ENCODE data around the gene IMPDH2. TPM values are rescaled to one million over a fixed set of nuclear protein-coding genes. Genes with fewer than 3 reads are reported as not detected.

The IMPDH2 gene
- total RNA-seq, 1 experiment from 2014 or later = 599 TPM

DNA sequence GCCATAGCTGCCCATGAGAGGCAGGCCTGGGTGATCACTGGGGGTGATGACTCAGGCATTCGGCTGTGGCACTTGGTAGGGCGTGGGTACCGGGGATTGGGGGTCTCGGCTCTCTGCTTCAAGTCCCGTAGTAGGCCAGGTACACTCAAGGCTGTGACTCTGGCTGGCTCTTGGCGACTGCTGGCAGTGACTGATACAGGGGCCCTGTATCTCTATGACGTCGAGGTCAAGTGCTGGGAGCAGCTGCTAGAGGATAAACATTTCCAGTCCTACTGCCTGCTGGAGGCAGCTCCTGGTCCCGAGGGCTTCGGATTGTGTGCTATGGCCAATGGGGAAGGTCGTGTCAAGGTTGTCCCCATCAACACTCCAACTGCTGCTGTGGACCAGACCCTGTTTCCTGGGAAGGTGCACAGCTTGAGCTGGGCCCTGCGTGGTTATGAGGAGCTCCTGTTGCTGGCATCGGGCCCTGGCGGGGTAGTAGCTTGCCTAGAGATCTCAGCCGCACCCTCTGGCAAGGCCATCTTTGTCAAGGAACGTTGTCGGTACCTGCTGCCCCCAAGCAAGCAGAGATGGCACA lies 16.7 kb downstream of the IMPDH2 start:
- peaks cover 63% of the 10 kb centered on the region for H3K79me2 ChIP-seq (ENCODE audit: insufficient read depth, low read length)
- H3K36me3 ChIP-seq (ENCODE audit: control insufficient read depth in 1 of 2, insufficient read depth in 2 of 2, low read length in 2 of 2) = peaks cover 19 to 39% of the 10 kb centered on the region in 2 experiments; a peak in 3 of 4 replicates
- H3K27me3 ChIP-seq (ENCODE audit: insufficient read depth, low read length) = no peaks in the 10 kb centered on the region
- H4K20me1 ChIP-seq (ENCODE audit: insufficient read depth) = no peaks in the 10 kb centered on the region
- no TSS peak for BruUV-seq (replicated peaks)
- H3K9ac ChIP-seq (ENCODE audit: low read length) = no peak overlapping the region
- H3K4me2 ChIP-seq (ENCODE audit: low read length) = no peak overlapping the region
- RAD21 ChIA-PET (ENCODE audit: low non-redundant PET in 1 of 2, low total read pairs in 2 of 2, uncharacterized antibody in 2 of 2, unreplicated experiment in 2 of 2) = interaction anchor here in 1 of 2 experiments (0.5 kb wide), 1 partner anchor 612 kb away, joined by 3 read pairs; no protein-coding TSS in a partner anchor
- no peak overlapping the region for H3K27ac ChIP-seq (ENCODE audit: low read depth, low read length)
- intact Hi-C loops (cut with micrococcal nuclease) = no loop called here
- TF ChIP-seq EZH2 (IDR thresholded peaks at IDR 0.05) (no peak), CBX3 (IDR thresholded peaks at IDR 0.05; ENCODE audit: low read depth) (no peak), ZFX (IDR thresholded peaks at IDR 0.05) (no peak), POLR2AphosphoS5 (IDR thresholded peaks at IDR 0.05; ENCODE audit: low read depth, low read length) (no peak), EZH2phosphoT487 (IDR thresholded peaks at IDR 0.05; ENCODE audit: borderline replicate concordance) (no peak), SIN3A (IDR thresholded peaks at IDR 0.05; ENCODE audit: low read depth) (no peak), RAD21 (IDR thresholded peaks at IDR 0.05; ENCODE audit: low read depth) (no peak), JUND (IDR thresholded peaks at IDR 0.05) (no peak), TCF7L2 (IDR thresholded peaks at IDR 0.05; ENCODE audit: borderline replicate concordance, extremely low read depth, insufficient read depth, insufficient read length) (no peak), CEBPB (IDR thresholded peaks at IDR 0.05; ENCODE audit: low read depth) (no peak), SRF (IDR thresholded peaks at IDR 0.05; ENCODE audit: low read depth) (no peak)
- TF ChIP-seq, protein P1, sequence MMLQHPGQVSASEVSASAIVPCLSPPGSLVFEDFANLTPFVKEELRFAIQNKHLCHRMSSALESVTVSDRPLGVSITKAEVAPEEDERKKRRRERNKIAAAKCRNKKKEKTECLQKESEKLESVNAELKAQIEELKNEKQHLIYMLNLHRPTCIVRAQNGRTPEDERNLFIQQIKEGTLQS (IDR thresholded peaks at IDR 0.05) = no peak
- TF ChIP-seq, protein P2, sequence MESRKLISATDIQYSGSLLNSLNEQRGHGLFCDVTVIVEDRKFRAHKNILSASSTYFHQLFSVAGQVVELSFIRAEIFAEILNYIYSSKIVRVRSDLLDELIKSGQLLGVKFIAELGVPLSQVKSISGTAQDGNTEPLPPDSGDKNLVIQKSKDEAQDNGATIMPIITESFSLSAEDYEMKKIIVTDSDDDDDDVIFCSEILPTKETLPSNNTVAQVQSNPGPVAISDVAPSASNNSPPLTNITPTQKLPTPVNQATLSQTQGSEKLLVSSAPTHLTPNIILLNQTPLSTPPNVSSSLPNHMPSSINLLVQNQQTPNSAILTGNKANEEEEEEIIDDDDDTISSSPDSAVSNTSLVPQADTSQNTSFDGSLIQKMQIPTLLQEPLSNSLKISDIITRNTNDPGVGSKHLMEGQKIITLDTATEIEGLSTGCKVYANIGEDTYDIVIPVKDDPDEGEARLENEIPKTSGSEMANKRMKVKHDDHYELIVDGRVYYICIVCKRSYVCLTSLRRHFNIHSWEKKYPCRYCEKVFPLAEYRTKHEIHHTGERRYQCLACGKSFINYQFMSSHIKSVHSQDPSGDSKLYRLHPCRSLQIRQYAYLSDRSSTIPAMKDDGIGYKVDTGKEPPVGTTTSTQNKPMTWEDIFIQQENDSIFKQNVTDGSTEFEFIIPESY (IDR thresholded peaks at IDR 0.05; ENCODE audit: extremely low read depth, insufficient replicate concordance, low read length) = no peak
- TF ChIP-seq, protein P3, sequence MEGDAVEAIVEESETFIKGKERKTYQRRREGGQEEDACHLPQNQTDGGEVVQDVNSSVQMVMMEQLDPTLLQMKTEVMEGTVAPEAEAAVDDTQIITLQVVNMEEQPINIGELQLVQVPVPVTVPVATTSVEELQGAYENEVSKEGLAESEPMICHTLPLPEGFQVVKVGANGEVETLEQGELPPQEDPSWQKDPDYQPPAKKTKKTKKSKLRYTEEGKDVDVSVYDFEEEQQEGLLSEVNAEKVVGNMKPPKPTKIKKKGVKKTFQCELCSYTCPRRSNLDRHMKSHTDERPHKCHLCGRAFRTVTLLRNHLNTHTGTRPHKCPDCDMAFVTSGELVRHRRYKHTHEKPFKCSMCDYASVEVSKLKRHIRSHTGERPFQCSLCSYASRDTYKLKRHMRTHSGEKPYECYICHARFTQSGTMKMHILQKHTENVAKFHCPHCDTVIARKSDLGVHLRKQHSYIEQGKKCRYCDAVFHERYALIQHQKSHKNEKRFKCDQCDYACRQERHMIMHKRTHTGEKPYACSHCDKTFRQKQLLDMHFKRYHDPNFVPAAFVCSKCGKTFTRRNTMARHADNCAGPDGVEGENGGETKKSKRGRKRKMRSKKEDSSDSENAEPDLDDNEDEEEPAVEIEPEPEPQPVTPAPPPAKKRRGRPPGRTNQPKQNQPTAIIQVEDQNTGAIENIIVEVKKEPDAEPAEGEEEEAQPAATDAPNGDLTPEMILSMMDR (IDR thresholded peaks at IDR 0.05 in 2 of 3, conservative IDR thresholded peaks at IDR 0.05 in 1 of 3; ENCODE audit: borderline replicate concordance in 1 of 3, insufficient read depth in 1 of 3, low read depth in 2 of 3, low read length in 2 of 3) = no peak
- no peaks in the 10 kb centered on the region for H3K9me2 ChIP-seq (ENCODE audit: insufficient read depth)
- H3K4me1 ChIP-seq (ENCODE audit: control insufficient read depth in 1 of 2, insufficient read depth in 2 of 2, low read length in 2 of 2) = peaks cover 8 to 25% of the 10 kb centered on the region in 2 experiments; a peak in 3 of 4 replicates
- no peak for DNase-seq (ENCODE audit: low read depth, low spot score)
- no peaks in the 10 kb centered on the region for H3K9me3 ChIP-seq (ENCODE audit: control insufficient read depth in 1 of 2, insufficient read depth in 1 of 2, low read depth in 1 of 2, low read length in 2 of 2)
- no peak for ATAC-seq
- H2AFZ ChIP-seq (ENCODE audit: low read depth, low read length, poor library complexity, severe bottlenecking) = no peak overlapping the region
- POLR2A ChIA-PET = interaction anchor here (1.5 to 1.8 kb wide), 2 partner anchors 10 to 17 kb away, joined by 5 read pairs; partner anchors contain the start of genes IMPDH2 and NDUFAF3
- H3K4me3 ChIP-seq (replicated peaks in 1 of 2; ENCODE audit: low read depth in 1 of 2, low read length in 2 of 2) = no peak overlapping the region
- CTCF ChIA-PET = interaction anchor here (2.2 kb wide), 1 partner anchor 25 kb away, joined by 15 read pairs; no protein-coding TSS in a partner anchor

Data from HCT116 (cell line).